ENCODE measurements around the gene SLC6A9.

Gene SLC6A9

GRCh38 chr1:44033041-44033575 lies 1.8 kb upstream of the SLC6A9 start:
- no peak for DNase-seq (ENCODE audit: low spot score in 2 of 2)
- Mint-ChIP-seq H3K27ac (ENCODE audit: low read depth) (peak overlapping the region; percentile 47), H3K36me3 (ENCODE audit: insufficient read depth) (peaks cover 10% of the 10 kb centered on the region), H3K27me3 (no peaks in the 10 kb centered on the region), H3K4me1 (peaks cover 22% of the 10 kb centered on the region), H3K9me3 (no peaks in the 10 kb centered on the region), H3K4me3 (no peak overlapping the region)
- ATAC-seq (replicated peaks; ENCODE audit: extremely low read depth, poor library complexity, severe bottlenecking) = no peak

GRCh38 chr1:44032170-44032790 lies 1.0 kb upstream of the SLC6A9 start:
- peak overlapping the region; percentile 83 for H3K4me3 Mint-ChIP-seq
- H3K27me3 Mint-ChIP-seq = no peaks in the 10 kb centered on the region
- peaks cover 22% of the 10 kb centered on the region for H3K4me1 Mint-ChIP-seq
- H3K27ac Mint-ChIP-seq (ENCODE audit: low read depth) = peak overlapping the region; percentile 13
- ATAC-seq (replicated peaks; ENCODE audit: extremely low read depth, poor library complexity, severe bottlenecking) (no peak), DNase-seq (ENCODE audit: low spot score in 2 of 2) (no peak)
- H3K36me3 Mint-ChIP-seq (ENCODE audit: insufficient read depth) = peaks cover 10% of the 10 kb centered on the region
- no peaks in the 10 kb centered on the region for H3K9me3 Mint-ChIP-seq

- Mint-ChIP-seq H3K36me3 (ENCODE audit: insufficient read depth) (peaks cover 10% of the 10 kb centered on the region), H3K4me1 (peaks cover 16% of the 10 kb centered on the region), H3K4me3 (peak overlapping the region; percentile 83), H3K9me3 (no peaks in the 10 kb centered on the region), H3K27ac (ENCODE audit: low read depth) (peak overlapping the region; percentile 74), H3K27me3 (no peaks in the 10 kb centered on the region)
- ATAC-seq (replicated peaks; ENCODE audit: extremely low read depth, poor library complexity, severe bottlenecking) = peak; percentile 22
- peak; percentile 26 to 41 for DNase-seq (ENCODE audit: low spot score in 2 of 2)
Measured at GRCh38 chr1:44030605-44031251, 534 bp downstream of the SLC6A9 start.

GRCh38 chr1:44029911-44030604 lies 1.2 kb downstream of the SLC6A9 start:
- Mint-ChIP-seq H3K9me3 (no peaks in the 10 kb centered on the region), H3K27ac (ENCODE audit: low read depth) (peak overlapping the region; percentile 90), H3K27me3 (no peaks in the 10 kb centered on the region), H3K36me3 (ENCODE audit: insufficient read depth) (peaks cover 10% of the 10 kb centered on the region), H3K4me1 (peaks cover 16% of the 10 kb centered on the region), H3K4me3 (peak overlapping the region; percentile 83)
- ATAC-seq (replicated peaks; ENCODE audit: extremely low read depth, poor library complexity, severe bottlenecking) (peak; percentile 82), DNase-seq (ENCODE audit: low spot score in 2 of 2) (peak; percentile 66 to 69)

- H3K4me1 Mint-ChIP-seq = peaks cover 16% of the 10 kb centered on the region
- ATAC-seq (replicated peaks; ENCODE audit: extremely low read depth, poor library complexity, severe bottlenecking) = peak; percentile 3
- DNase-seq (ENCODE audit: low spot score in 2 of 2) = no peak
- peaks cover 10% of the 10 kb centered on the region for H3K36me3 Mint-ChIP-seq (ENCODE audit: insufficient read depth)
- H3K4me3 Mint-ChIP-seq = peak overlapping the region; percentile 83
- H3K27ac Mint-ChIP-seq (ENCODE audit: low read depth) = peak overlapping the region; percentile 90
- no peaks in the 10 kb centered on the region for H3K27me3 Mint-ChIP-seq
- no peaks in the 10 kb centered on the region for H3K9me3 Mint-ChIP-seq
Measured at GRCh38 chr1:44029260-44029910, 1.9 kb downstream of the SLC6A9 start.

GRCh38 chr1:44027320-44027719 lies 3.9 kb downstream of the SLC6A9 start:
- ATAC-seq (replicated peaks; ENCODE audit: extremely low read depth, poor library complexity, severe bottlenecking) (no peak), DNase-seq (ENCODE audit: low spot score in 2 of 2) (no peak)
- Mint-ChIP-seq H3K27me3 (no peaks in the 10 kb centered on the region), H3K4me3 (no peak overlapping the region), H3K27ac (ENCODE audit: low read depth) (no peak overlapping the region), H3K4me1 (peaks cover 16% of the 10 kb centered on the region), H3K36me3 (ENCODE audit: insufficient read depth) (peaks cover 10% of the 10 kb centered on the region), H3K9me3 (no peaks in the 10 kb centered on the region)

GRCh38 chr1:44025816-44026215 lies 5.4 kb downstream of the SLC6A9 start:
- H3K4me3 Mint-ChIP-seq = no peak overlapping the region
- H3K36me3 Mint-ChIP-seq (ENCODE audit: insufficient read depth) = peaks cover 1% of the 10 kb centered on the region
- H3K27ac Mint-ChIP-seq (ENCODE audit: low read depth) = no peak overlapping the region
- ATAC-seq (replicated peaks; ENCODE audit: extremely low read depth, poor library complexity, severe bottlenecking) (no peak), DNase-seq (ENCODE audit: low spot score in 2 of 2) (no peak)
- no peaks in the 10 kb centered on the region for H3K27me3 Mint-ChIP-seq
- peaks cover 16% of the 10 kb centered on the region for H3K4me1 Mint-ChIP-seq
- H3K9me3 Mint-ChIP-seq = no peaks in the 10 kb centered on the region

- Mint-ChIP-seq H3K4me1 (peaks cover 16% of the 10 kb centered on the region), H3K36me3 (ENCODE audit: insufficient read depth) (peaks cover 1% of the 10 kb centered on the region), H3K9me3 (no peaks in the 10 kb centered on the region), H3K27me3 (no peaks in the 10 kb centered on the region), H3K4me3 (no peak overlapping the region), H3K27ac (ENCODE audit: low read depth) (no peak overlapping the region)
- no peak for ATAC-seq (replicated peaks; ENCODE audit: extremely low read depth, poor library complexity, severe bottlenecking)
- DNase-seq (ENCODE audit: low spot score in 2 of 2) = no peak
Measured at GRCh38 chr1:44024903-44025525, 6.2 kb downstream of the SLC6A9 start.

- H3K9me3 Mint-ChIP-seq = no peaks in the 10 kb centered on the region
- DNase-seq (ENCODE audit: low spot score in 2 of 2) = no peak
- no peak for ATAC-seq (replicated peaks; ENCODE audit: extremely low read depth, poor library complexity, severe bottlenecking)
- no peak overlapping the region for H3K27ac Mint-ChIP-seq (ENCODE audit: low read depth)
- no peak overlapping the region for H3K4me3 Mint-ChIP-seq
- H3K4me1 Mint-ChIP-seq = peaks cover 9% of the 10 kb centered on the region
- no peaks in the 10 kb centered on the region for H3K36me3 Mint-ChIP-seq (ENCODE audit: insufficient read depth)
- H3K27me3 Mint-ChIP-seq = no peaks in the 10 kb centered on the region
Measured at GRCh38 chr1:44024031-44024902, 7.0 kb downstream of the SLC6A9 start.

- ATAC-seq (replicated peaks; ENCODE audit: extremely low read depth, poor library complexity, severe bottlenecking) (no peak), DNase-seq (ENCODE audit: low spot score in 2 of 2) (no peak)
- Mint-ChIP-seq H3K4me1 (no peaks in the 10 kb centered on the region), H3K36me3 (ENCODE audit: insufficient read depth) (peaks cover 3% of the 10 kb centered on the region), H3K4me3 (no peak overlapping the region), H3K27ac (ENCODE audit: low read depth) (no peak overlapping the region), H3K9me3 (no peaks in the 10 kb centered on the region), H3K27me3 (no peaks in the 10 kb centered on the region)
Measured at GRCh38 chr1:44021581-44022321, 9.5 kb downstream of the SLC6A9 start.

- Mint-ChIP-seq H3K27me3 (no peaks in the 10 kb centered on the region), H3K36me3 (ENCODE audit: insufficient read depth) (peaks cover 3% of the 10 kb centered on the region), H3K9me3 (no peaks in the 10 kb centered on the region), H3K4me3 (no peak overlapping the region), H3K4me1 (no peaks in the 10 kb centered on the region), H3K27ac (ENCODE audit: low read depth) (no peak overlapping the region)
- ATAC-seq (replicated peaks; ENCODE audit: extremely low read depth, poor library complexity, severe bottlenecking) (no peak), DNase-seq (ENCODE audit: low spot score in 2 of 2) (no peak)
Measured at GRCh38 chr1:44021156-44021555, 10.1 kb downstream of the SLC6A9 start.
